GM18907 (cell line): ENCODE data around the gene TMEM141.

Source experiments
- ATAC-seq: cut with Tn5 transposase; IDR thresholded peaks from one replicate; pipeline ENCODE4 v1.9.1; 2021; ENCODE audit warnings: mild to moderate bottlenecking, moderate library complexity; ENCODE audit not compliant: unreplicated experiment

TMEM141 gene

DNA sequence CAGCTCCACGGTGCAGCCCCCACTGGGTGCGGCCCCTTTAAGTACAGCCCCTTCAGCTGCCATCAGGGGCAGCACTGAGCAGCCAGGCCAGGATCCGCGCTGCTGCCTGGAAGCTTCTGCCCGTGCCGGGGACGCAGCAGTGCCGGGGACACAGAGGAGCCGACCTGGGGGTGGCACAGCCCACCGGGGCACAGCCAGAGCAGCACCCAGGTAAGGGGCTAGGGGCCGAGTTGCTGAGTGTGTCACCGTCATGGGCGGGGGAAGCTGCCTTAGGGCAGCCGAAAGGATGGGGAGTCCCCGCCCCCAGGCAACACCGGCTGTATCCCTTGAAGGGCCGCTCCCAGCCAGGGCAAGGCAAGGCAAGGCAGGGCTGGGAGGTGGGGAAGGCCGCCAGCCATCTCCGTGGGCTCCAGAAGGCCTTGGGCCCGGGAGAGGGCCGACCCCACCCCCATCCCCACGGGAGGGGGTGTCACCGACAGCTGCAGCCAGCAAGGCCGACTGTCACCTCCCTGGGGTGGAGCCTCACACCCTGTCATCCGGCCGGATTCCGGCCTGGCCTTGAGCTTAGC is 51.3 kb downstream of the TMEM141 start, which contains the start of gene AJM1:
Gene AJM1, plus strand, starts transcription at position 99 of the 569 bp plus-strand sequence. CDS start 1,937 bp downstream, outside the sequence.
- peak; percentile 70 for ATAC-seq
